Trophoblast cell (in vitro differentiated cells and primary cell): Measurements from ENCODE around the gene CST7.

Experiments
- DNase-seq, 2 donors: peaks; one replicate each; pipeline ENCODE4 v3.0.0-alpha.2; 2016
- H2AFZ ChIP-seq: 2 replicates; pipeline ENCODE4 v1.6.1; 2013; ENCODE audit warnings: low read length, moderate library complexity, mild to moderate bottlenecking; ENCODE audit not compliant: insufficient read depth, poor library complexity
- H2AK5ac ChIP-seq: 2 replicates; pipeline ENCODE4 v1.6.1; 2013; ENCODE audit warnings: mild to moderate bottlenecking, low read length
- H2BK120ac ChIP-seq: 2 replicates; pipeline ENCODE4 v1.6.1; 2013; ENCODE audit warnings: low read length, mild to moderate bottlenecking, moderate library complexity; ENCODE audit not compliant: insufficient read depth, poor library complexity
- H2BK12ac ChIP-seq: 2 replicates; pipeline ENCODE4 v1.6.1; 2013; ENCODE audit warnings: mild to moderate bottlenecking, low read length, moderate library complexity
- H2BK5ac ChIP-seq: 2 replicates; pipeline ENCODE4 v1.6.1; 2013; ENCODE audit warnings: low read length, low read depth, moderate library complexity, mild to moderate bottlenecking; ENCODE audit not compliant: poor library complexity
- H3K14ac ChIP-seq: 2 replicates; pipeline ENCODE4 v1.6.1; 2013; ENCODE audit warnings: mild to moderate bottlenecking, low read length
- H3K18ac ChIP-seq: 2 replicates; pipeline ENCODE4 v1.6.1; 2013; ENCODE audit warnings: mild to moderate bottlenecking, low read length
- H3K23ac ChIP-seq: 2 replicates; pipeline ENCODE4 v1.6.1; 2013; ENCODE audit warnings: low read length
- H3K27ac ChIP-seq: 2 replicates; pipeline ENCODE4 v1.5.1; 2013; ENCODE audit warnings: low read depth, mild to moderate bottlenecking, inconsistent platforms, low read length, moderate library complexity
- H3K27me3 ChIP-seq: 2 replicates; pipeline ENCODE4 v1.6.1; 2013; ENCODE audit warnings: inconsistent platforms, mild to moderate bottlenecking, low read length, moderate library complexity; ENCODE audit not compliant: insufficient read depth
- H3K36me3 ChIP-seq, 2 experiments: 1 replicate in 1 of 2; 2 replicates in 1 of 2; pipeline ENCODE4 v1.6.1; 2013; ENCODE audit warnings: low read length in 2 of 2, mild to moderate bottlenecking in 2 of 2, moderate library complexity in 1 of 2; ENCODE audit not compliant: insufficient read depth in 2 of 2, control insufficient read depth in 1 of 2
- H3K4ac ChIP-seq: 2 replicates; pipeline ENCODE4 v1.6.1; 2013; ENCODE audit warnings: low read depth, mild to moderate bottlenecking, low read length, moderate library complexity
- H3K4me1 ChIP-seq, 2 experiments: 1 replicate in 1 of 2; 2 replicates in 1 of 2; pipeline ENCODE4 v1.6.1; 2013; ENCODE audit warnings: low read length in 2 of 2, mild to moderate bottlenecking in 2 of 2, moderate library complexity in 1 of 2; ENCODE audit not compliant: insufficient read depth in 2 of 2, control insufficient read depth in 1 of 2
- H3K4me2 ChIP-seq: 2 replicates; pipeline ENCODE4 v1.6.1; 2013; ENCODE audit warnings: inconsistent platforms, mild to moderate bottlenecking, low read length, moderate library complexity
- H3K4me3 ChIP-seq: 2 replicates; pipeline ENCODE4 v1.5.1; 2013; ENCODE audit warnings: mild to moderate bottlenecking, low read depth, low read length, inconsistent platforms
- H3K79me1 ChIP-seq: one replicate; pipeline ENCODE4 v1.6.1; 2013; ENCODE audit warnings: low read length
- H3K79me2 ChIP-seq: 2 replicates; pipeline ENCODE4 v1.6.1; 2013; ENCODE audit warnings: low read length, mild to moderate bottlenecking; ENCODE audit not compliant: control insufficient read depth, insufficient read depth, poor library complexity
- H3K9ac ChIP-seq: 2 replicates; pipeline ENCODE4 v1.6.1; 2013; ENCODE audit warnings: mild to moderate bottlenecking, low read length
- H3K9me3 ChIP-seq: 2 replicates; pipeline ENCODE4 v1.6.1; 2013; ENCODE audit warnings: low read depth, mild to moderate bottlenecking, control low read depth, inconsistent platforms, low read length; ENCODE audit not compliant: insufficient read depth
- H4K12ac ChIP-seq: 2 replicates; pipeline ENCODE4 v1.6.1; 2013; ENCODE audit warnings: low read depth, mild to moderate bottlenecking, low read length, moderate library complexity
- H4K8ac ChIP-seq: 2 replicates; pipeline ENCODE4 v1.6.1; 2013; ENCODE audit warnings: low read depth, mild to moderate bottlenecking, low read length, moderate library complexity
- H4K91ac ChIP-seq: one replicate; pipeline ENCODE4 v1.6.1; 2013; ENCODE audit warnings: low read depth, mild to moderate bottlenecking, low read length, moderate library complexity
- WGBS: extraction: QIAGEN DNeasy Blood & Tissue Kit; methylation state at CpG from one replicate; pipeline ENCODE4 v1.1.7; 2013; ENCODE audit warnings: missing lambda C conversion rate; ENCODE audit not compliant: insufficient read length, insufficient coverage; ENCODE audit errors: extremely low coverage; 5-methylcytosine and 5-hydroxymethylcytosine counted together

CST7 gene

GRCh38 chr20:24961384-24962181, 12.5 kb downstream of the CST7 start:
- Histone ChIP-seq H4K12ac (no peak overlapping the region), H3K23ac (no peak overlapping the region), H3K36me3 (peaks cover 38 to 40% of the 10 kb centered on the region in 2 experiments), H3K4me3 (no peak overlapping the region), H3K4ac (no peak overlapping the region), H3K18ac (no peak overlapping the region), H2BK5ac (no peak overlapping the region), H3K4me1 (no peaks in the 10 kb centered on the region), H2AFZ (no peak overlapping the region), H4K8ac (no peak overlapping the region), H3K9me3 (no peaks in the 10 kb centered on the region), H3K4me2 (no peak overlapping the region), H2AK5ac (no peak overlapping the region), H3K79me2 (no peaks in the 10 kb centered on the region), H3K9ac (no peak overlapping the region), H3K27me3 (no peaks in the 10 kb centered on the region), H2BK12ac (no peak overlapping the region), H3K27ac (no peak overlapping the region), H3K14ac (no peak overlapping the region), H3K79me1 (no peaks in the 10 kb centered on the region), H4K91ac (no peak overlapping the region), H2BK120ac (no peak overlapping the region)
- WGBS = no CpG with 5 or more reads among the region's 20 CpGs
- no peak for DNase-seq

- Histone ChIP-seq H4K12ac (no peak overlapping the region), H2BK12ac (no peak overlapping the region), H3K23ac (no peak overlapping the region), H3K4ac (no peak overlapping the region), H3K14ac (no peak overlapping the region), H2AFZ (no peak overlapping the region), H3K9ac (no peak overlapping the region), H2BK5ac (no peak overlapping the region), H3K4me2 (no peak overlapping the region), H3K4me1 (no peaks in the 10 kb centered on the region), H4K91ac (no peak overlapping the region), H3K79me2 (no peaks in the 10 kb centered on the region), H3K18ac (no peak overlapping the region), H3K4me3 (no peak overlapping the region), H2AK5ac (no peak overlapping the region), H3K79me1 (no peaks in the 10 kb centered on the region), H2BK120ac (no peak overlapping the region), H3K27ac (no peak overlapping the region), H3K27me3 (no peaks in the 10 kb centered on the region), H3K9me3 (no peaks in the 10 kb centered on the region), H4K8ac (no peak overlapping the region), H3K36me3 (peaks cover 40% of the 10 kb centered on the region in 2 experiments)
- no peak for DNase-seq
- no CpG with 5 or more reads among the region's 2 CpGs for WGBS
These were observed 13.1 kb downstream of the CST7 start for GRCh38 chr20:24962182-24962492.

- Histone ChIP-seq H3K9ac (no peak overlapping the region), H3K23ac (no peak overlapping the region), H2BK12ac (no peak overlapping the region), H4K8ac (no peak overlapping the region), H3K9me3 (no peaks in the 10 kb centered on the region), H3K79me1 (no peaks in the 10 kb centered on the region), H2AFZ (no peak overlapping the region), H2AK5ac (no peak overlapping the region), H2BK5ac (no peak overlapping the region), H3K79me2 (no peaks in the 10 kb centered on the region), H3K4ac (no peak overlapping the region), H3K18ac (no peak overlapping the region), H3K4me2 (no peak overlapping the region), H3K27ac (no peak overlapping the region), H4K91ac (no peak overlapping the region), H3K4me3 (no peak overlapping the region), H2BK120ac (no peak overlapping the region), H3K4me1 (no peaks in the 10 kb centered on the region), H3K36me3 (peaks cover 40 to 42% of the 10 kb centered on the region in 2 experiments), H4K12ac (no peak overlapping the region), H3K27me3 (no peaks in the 10 kb centered on the region), H3K14ac (no peak overlapping the region)
- DNase-seq = no peak
- WGBS = no CpG with 5 or more reads among the region's 6 CpGs
These were observed 13.4 kb downstream of the CST7 start for GRCh38 chr20:24962510-24962909.

GRCh38 chr20:24963672-24964505, 14.8 kb downstream of the CST7 start:
- H3K79me2 ChIP-seq = no peaks in the 10 kb centered on the region
- no peak overlapping the region for H3K27ac ChIP-seq
- no peak overlapping the region for H3K4ac ChIP-seq
- no peak overlapping the region for H2AFZ ChIP-seq
- no peak overlapping the region for H2AK5ac ChIP-seq
- no peak overlapping the region for H3K23ac ChIP-seq
- H4K8ac ChIP-seq = no peak overlapping the region
- no CpG with 5 or more reads among the region's 21 CpGs for WGBS
- H3K9ac ChIP-seq = no peak overlapping the region
- H3K4me3 ChIP-seq = no peak overlapping the region
- no peak overlapping the region for H2BK5ac ChIP-seq
- H3K79me1 ChIP-seq = no peaks in the 10 kb centered on the region
- H2BK120ac ChIP-seq = no peak overlapping the region
- no peak overlapping the region for H3K14ac ChIP-seq
- H3K4me1 ChIP-seq = no peaks in the 10 kb centered on the region
- H4K91ac ChIP-seq = no peak overlapping the region
- no peak overlapping the region for H3K18ac ChIP-seq
- no peak overlapping the region for H3K4me2 ChIP-seq
- H3K27me3 ChIP-seq = no peaks in the 10 kb centered on the region
- no peak overlapping the region for H2BK12ac ChIP-seq
- DNase-seq = no peak
- no peaks in the 10 kb centered on the region for H3K9me3 ChIP-seq
- peaks cover 42 to 45% of the 10 kb centered on the region in 2 experiments for H3K36me3 ChIP-seq
- H4K12ac ChIP-seq = no peak overlapping the region
